HG02852 (cell line): Measurements from ENCODE around the gene DCD.
"Not testable (repeated sequence)": the region's sequence is repeated elsewhere in the genome, so short reads cannot be mapped to it uniquely, and the experiment has no call there.

ENCODE experiments used
- ATAC-seq: cut with Tn5 transposase; IDR thresholded peaks from one replicate; pipeline ENCODE4 v1.9.1; 2021; ENCODE audit warnings: mild to moderate bottlenecking, moderate library complexity; ENCODE audit not compliant: unreplicated experiment

Gene DCD

DNA sequence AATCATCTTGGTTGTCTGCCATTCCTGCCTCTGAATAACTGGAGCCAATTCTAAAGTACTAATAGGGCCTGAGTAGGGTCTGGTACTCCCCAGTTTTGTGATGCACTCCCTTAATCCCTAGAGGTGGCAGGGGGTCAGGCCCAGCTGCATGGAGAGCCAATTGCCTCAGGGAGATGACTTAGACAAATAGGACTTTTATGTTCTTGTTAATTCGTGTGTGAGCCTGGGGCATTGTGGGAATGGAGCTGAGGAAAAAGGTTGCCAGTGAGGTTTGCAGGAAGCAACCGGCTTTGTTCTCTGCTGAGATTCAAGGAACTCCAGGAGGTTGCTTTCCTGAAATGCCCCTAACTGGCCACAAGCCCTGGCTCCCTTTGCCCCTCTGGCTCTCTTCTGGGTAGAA is 6.8 kb upstream of the DCD start:
- no peak for ATAC-seq

DNA sequence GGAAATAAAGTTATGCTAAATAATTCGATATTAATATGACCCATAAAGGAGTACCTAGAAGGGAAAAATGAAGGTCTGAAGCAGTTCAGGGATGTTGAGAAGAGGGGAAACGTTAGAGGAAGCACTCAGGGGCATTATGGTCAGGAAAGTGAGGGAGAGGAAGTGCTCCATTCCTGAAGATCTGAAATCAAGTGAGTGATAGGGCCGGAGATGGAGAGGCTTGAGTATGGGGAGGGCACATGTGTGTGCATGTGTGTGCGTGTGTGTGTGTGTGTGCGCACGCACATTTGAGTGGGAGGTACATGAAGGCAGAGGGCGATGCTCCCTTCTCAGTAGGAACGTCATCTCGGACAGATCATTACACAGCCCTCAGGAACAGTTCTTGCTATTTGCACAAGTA is 4.9 kb upstream of the DCD start:
- ATAC-seq = no peak

DNA sequence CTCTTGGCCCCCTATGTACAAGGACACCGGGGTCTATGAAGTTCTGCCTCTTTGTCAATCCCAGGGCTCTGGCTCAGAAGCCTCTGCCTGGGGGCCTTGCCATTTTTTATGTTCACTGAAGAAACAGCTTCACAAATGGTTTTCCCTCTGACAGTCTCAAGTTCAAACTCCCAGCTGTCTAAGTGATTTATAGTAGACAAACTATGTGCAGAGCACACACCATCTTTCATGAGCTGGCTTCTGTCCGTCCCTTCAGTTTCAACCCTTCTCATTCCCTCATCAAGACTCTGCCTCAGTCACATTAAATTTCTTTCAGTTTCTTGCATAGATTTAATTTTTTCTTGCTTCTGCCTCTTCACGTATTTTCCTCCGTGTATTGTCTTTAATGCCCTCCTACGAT is 2.7 kb upstream of the DCD start:
- ATAC-seq = no peak

DNA sequence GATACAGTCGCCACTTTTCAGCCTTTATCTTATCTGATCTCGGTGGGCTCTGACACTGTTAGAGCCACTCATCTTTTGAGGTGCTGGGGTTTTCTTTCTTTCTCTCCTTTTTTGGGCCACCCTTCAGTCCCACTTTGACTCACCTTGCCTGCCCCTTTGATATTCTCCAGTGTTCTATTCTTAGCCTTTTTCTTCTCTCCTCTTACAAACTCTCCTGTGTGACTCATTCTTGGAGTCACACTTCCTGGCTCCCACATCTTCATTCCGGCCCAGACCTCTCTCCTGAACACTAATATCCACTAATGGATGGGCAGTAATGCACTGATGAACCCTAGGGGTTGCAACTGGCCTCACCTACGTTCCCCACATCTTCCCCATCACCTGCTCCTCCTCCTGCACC is 2.2 kb upstream of the DCD start:
- ATAC-seq = no peak

- ATAC-seq = no peak
Observed at GRCh38 chr12:54649825-54650224, 1.7 kb upstream of the DCD start.

DNA sequence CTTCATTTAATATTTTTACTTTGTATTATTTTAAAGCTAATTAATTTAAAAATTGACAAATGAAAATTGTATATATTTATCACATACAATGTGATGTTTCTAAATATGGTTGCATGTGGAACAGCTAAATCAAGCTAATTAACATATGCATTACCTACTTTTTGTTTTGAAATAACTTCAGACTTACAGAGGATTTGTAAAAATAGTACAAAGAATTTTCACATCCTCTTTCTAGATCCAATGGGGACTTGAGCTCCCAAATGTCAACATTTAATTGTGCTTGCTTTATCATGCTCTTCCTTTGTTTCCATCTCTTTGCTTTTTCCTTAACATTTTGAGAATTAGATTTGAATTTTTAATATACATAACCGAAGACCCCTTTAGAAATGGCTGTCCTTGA is 6.6 kb downstream of the DCD start:
- no peak for ATAC-seq

GRCh38 chr12:54641089-54641488 is 7.1 kb downstream of the DCD start:
- no peak for ATAC-seq

DNA sequence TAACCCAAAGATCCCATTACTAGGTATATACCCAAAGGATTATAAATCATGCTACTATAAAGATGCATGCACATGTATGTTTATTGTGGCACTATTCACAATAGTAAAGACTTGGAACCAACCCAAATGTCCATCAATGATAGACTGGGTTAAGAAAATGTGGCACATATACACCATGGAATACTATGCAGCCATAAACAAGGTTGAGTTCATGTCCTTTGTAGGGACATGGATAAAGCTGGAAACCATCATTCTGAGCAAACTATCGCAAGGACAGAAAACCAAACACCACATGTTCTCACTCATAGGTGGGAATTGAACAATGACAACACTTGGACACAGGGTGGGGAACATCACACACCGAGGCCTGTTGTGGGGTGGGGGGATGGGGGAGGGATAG is 9.1 kb downstream of the DCD start:
- ATAC-seq = not testable (repeated sequence)

GRCh38 chr12:54634795-54635194 is 13.4 kb downstream of the DCD start, which contains the start of gene LACRT:
Gene LACRT (minus strand): TSS chr12:54634895. CDS start chr12:54634841, 54 bp downstream.
- no peak for ATAC-seq

DNA sequence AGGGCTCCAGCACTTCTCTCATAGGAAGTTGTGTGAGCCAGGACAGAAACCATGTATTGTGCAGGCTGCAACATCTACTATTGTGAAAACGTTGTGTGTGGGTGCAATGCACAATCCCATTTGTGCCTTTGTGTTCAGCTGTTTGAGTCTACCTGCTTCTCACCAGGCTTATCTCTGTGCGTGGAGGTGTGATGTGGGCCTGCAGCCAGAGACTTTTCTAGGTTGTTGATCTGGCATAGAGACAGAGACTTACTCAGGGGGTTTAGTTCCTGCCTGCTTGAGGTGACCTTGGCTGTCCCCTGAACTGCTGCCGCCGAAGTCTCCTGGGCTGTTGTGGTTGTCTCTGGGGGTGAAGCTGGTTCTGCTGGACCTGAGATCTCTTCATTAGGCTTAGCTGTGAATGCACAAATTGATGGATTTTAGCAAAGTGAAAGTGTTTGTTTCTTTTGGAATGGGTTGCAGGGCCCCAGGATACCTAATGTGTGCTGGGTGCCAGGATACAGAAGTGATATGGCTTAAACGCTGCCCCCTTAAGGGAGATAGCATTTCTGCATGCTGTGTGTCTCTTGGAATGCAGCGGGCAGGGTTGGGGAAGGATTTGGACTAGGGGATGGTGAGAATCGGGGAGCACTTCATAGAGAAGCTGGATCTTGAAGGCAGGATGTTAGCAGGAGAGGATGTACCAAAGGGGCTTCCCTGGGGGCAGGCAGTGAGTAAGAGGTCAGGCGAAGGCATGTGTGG is 16.0 kb downstream of the DCD start:
- no peak for ATAC-seq

GRCh38 chr12:54631551-54631950 is 16.6 kb downstream of the DCD start:
- ATAC-seq = no peak

- no peak for ATAC-seq
Observed at GRCh38 chr12:54629925-54630324, 18.2 kb downstream of the DCD start.

DNA sequence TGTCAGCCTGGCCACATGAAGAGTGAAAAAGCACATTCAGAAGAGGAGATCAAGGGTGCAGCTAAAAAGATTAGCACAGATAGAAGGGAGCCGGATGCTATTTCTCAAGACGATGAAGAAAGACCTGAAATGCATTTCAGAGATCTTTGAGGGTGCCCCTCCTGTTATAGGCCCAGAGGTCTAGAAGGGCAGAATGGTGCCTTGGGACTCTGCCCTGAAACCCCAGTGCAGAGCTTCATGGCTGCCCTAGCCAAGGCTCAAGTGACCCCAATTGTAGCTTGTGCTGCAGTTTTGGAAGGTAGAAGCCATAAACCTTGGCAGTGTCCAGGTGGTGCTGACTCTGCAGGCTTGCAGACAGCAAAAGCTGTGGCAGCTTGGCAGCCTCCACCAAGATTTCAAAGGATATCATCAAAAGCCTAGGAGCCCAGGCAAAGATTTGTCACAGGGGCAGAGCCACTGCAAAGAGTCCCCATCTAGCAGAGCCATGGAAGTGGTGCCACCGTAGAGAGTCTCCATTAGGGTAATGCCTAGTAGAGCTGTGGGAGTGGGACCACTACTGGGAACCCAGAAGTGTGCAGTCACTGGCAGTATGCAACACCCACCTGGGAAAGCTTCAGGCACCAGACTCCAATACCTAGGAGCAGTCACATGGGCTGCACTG is 19.8 kb downstream of the DCD start:
- no peak for ATAC-seq

DNA sequence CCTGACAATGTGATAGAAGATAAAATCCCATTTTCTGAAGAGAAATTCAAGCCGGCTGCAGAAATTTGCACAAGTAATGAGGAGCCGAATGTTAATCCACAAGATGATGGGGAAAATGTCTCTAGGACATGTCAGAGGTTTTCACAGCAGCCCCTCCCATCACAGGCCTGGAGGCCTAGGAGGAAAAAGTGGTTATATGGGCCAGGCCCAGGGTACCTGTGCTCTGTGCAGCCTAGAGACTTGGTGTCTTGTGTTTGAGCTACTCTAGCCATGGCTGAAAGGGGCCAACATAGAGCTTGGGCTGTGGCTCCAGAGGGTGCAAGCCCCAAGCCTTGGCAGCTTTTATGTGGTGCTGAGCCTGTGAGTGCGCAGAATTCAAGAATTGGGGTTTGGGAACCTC is 20.9 kb downstream of the DCD start:
- no peak for ATAC-seq

DNA sequence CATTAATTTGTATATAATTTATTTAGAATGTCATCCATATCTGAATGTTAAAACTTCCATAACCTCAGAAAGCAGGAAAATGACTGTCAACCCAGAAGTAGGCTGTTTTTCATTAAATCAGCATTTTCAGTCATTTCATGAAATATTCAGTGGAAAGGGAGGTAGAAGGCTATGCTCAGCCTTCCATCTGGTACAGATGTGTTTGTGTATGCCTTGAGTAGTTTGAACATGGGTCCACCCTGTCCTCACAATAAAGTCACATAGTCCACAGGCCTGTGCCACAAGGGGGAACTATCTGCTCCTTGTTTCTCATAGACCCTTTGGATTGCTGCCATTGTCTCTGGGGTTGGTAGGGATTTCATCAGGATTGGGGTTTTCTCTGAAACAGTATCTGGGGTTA is 22.6 kb downstream of the DCD start:
- no peak for ATAC-seq

GRCh38 chr12:54624315-54625279 is 23.6 kb downstream of the DCD start:
- no peak for ATAC-seq

DNA sequence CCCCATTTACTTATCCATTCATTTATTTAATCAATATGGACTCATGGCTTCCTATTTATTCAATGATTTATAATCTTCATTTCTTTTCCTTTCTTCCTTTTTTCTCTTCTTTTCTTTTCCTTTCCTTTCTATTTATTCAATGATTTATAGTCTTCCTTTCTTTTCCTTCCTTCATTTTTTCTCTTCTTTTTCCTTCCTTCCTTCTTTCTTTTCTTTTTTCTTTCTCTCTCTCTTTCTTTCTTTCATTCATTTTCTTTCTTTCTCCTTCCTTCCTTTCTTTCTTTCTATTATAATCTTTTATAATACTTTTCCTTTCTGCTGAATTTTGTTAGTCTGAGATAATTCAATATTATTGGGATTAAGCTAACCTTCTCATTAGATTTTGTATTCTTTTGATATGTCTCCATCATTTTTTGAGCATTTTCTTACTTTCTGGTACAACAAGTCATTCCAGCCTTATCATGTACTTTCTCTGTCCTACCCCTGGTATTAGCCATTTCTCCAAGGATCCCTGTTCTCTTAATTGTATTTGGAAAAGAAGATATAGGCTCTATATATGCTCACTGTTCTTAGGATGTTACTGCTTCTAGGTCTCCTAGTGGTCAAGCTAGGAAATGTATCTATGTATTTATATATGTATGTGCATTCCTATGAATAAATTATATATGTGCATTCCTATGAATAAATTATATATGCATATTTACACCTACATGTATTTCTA is 25.5 kb downstream of the DCD start:
- ATAC-seq = no peak

DNA sequence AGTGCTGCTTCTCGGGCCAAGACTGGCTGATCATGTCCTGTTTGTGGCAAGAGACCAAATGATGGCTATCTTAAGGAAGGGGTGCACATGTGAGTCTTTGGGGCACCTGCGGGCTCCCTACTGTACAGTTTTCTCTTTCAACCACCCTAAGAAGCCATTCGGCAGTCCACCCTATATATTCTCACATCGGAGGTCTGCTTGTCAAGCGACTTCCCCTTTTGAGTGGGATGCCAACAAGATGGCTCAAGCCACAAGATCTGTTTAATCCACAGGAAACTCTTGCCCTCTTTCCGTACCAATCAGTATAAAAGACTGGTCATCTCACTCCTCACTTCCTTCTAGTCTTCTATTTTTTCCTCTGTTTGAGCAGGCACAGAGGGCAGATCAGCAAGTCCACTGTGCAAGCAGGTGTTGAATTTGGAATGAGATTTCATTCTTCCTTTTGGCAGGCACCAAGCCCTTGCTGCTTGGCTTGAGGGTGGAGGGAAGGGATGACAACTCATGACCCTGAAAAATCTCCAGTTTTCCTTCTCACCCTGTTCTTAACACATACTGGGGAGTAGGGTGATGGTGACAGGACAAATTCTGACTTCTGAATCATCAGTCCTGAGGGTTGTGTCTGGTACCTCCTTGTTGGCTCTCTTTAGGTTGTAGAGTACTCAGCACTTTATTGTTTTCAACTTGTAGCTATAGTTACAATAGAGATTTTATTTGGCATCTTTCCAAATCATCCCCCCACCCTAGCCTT is 31.1 kb downstream of the DCD start:
- ATAC-seq = no peak

GRCh38 chr12:54612225-54612750 is 35.9 kb downstream of the DCD start:
- no peak for ATAC-seq

- no peak for ATAC-seq
Observed at GRCh38 chr12:54611715-54612149, 36.4 kb downstream of the DCD start.
